RCC 7860 (cell line): ENCODE results near the gene PSIP1.
"Not testable (repeated sequence)": the region's sequence is repeated elsewhere in the genome, so short reads cannot be mapped to it uniquely, and the experiment has no call there.

Experiments
- DNase-seq: peaks from one replicate; pipeline ENCODE4 v3.0.0-alpha.2; 2015; ENCODE audit warnings: low spot score
- FAIRE-seq: peaks from 2 replicates; lab custom pipeline; 2012; peaks lifted over from hg19 to GRCh38; lab: Jason Lieb, UNC

The PSIP1 gene

GRCh38 chr9:15442264-15442663 is 68.5 kb downstream of the PSIP1 start:
- FAIRE-seq, DNase-seq: not testable (repeated sequence)

GRCh38 chr9:15441841-15442240 is 68.9 kb downstream of the PSIP1 start:
- not testable (repeated sequence) for DNase-seq, FAIRE-seq

DNA sequence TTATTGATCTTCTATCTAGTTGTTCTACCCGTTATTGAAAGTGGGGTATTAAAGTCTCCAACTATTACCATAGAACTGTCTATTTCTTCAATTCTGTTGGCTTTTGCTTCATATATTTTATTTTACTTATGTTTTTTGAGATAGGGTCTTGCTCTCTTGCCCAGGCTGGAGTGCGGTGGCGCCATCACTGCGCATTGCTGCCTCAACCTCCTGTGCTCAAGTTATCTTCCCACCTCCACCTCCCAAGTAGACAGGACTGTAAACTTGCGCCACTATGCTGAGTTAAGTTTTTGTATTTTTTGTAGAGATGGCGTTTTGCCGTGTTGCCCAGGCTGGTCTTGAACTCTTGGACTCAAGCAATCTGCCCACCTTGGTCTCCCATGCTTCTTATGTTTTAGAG is 71.9 kb downstream of the PSIP1 start:
- FAIRE-seq (no peak), DNase-seq (no peak)

GRCh38 chr9:15433661-15434060 is 77.1 kb downstream of the PSIP1 start:
- no peak for FAIRE-seq
- DNase-seq, result no peak

GRCh38 chr9:15433191-15433590 is 77.6 kb downstream of the PSIP1 start:
- FAIRE-seq, result no peak
- no peak for DNase-seq

DNA sequence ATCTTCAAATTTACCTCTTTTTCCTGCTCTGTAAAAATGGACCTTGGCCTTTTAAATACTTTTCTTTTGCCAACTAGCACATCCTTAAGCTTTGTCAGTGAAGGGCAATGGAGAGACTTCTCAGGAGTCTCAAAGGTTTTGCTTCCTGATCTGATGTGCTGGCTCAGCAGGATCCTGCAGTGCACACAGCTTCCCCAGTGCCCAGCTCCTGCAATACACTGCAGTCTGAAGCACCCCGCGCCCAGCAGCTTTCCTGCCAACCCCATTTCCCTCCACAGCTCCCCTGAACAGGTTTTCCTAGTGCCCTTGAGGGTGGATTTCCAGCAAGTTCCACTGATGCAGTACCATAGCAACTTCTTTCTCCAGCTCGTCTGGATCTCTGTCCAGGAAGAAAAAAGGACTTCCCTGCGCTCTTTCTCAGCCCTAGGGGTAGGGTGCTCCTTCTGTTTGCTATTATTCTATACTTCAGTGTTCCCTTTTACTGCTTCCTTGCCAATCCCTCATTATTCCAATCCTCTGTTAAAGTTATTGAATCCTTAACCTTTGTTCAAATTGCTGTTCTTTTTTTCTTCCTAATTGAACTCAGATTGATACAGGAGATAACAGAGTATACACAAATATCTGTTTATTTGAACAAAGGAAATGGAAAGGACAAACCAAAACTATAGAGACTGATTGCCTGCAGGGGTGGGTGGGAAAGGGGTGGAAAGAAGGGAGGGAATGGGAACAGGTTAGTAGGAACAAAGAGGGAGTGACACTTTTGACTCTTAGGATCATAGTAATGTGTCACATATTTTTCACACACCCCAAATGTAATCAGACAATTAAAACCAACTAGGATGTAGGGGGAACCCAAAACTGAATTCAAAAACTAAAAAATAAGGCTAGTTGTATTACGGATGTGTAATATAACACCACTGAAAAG is 79.6 kb downstream of the PSIP1 start:
- FAIRE-seq, result no peak
- no peak for DNase-seq

DNA sequence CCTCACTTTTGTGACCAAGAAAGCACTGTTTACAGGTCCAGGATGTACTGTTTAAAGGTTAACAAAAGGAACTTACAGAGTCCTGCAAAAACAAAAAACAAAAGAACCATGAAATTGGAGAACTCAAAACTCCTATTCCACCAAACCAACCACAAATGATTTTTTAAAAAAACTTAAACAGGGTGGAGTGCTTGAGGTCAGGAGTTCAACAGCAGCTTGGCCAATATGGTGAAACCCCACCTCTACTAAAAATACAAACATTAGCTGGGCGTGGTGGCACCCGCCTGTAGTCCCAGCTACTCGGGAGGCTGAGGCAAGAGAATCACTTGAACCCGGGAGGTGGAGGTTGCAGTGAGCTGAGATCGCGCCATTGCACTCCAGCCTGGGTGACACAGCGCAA is 83.1 kb downstream of the PSIP1 start:
- DNase-seq, FAIRE-seq: not testable (repeated sequence)

- DNase-seq (no peak), FAIRE-seq (no peak)
Measured at GRCh38 chr9:15426019-15426418, 84.8 kb downstream of the PSIP1 start.

GRCh38 chr9:15423231-15423985 is 87.4 kb downstream of the PSIP1 start:
- no peak for FAIRE-seq
- DNase-seq, result no peak

- FAIRE-seq (peak; percentile 57), DNase-seq (peak; percentile 86)
Measured at GRCh38 chr9:15422372-15423230, 88.2 kb downstream of the PSIP1 start, which contains the start of gene SNAPC3. SNAPC3 (plus strand) TSS chr9:15422876; CDS start chr9:15422880, 4 bp downstream.

- DNase-seq, result no peak
- no peak for FAIRE-seq
Measured at GRCh38 chr9:15421990-15422371, 88.8 kb downstream of the PSIP1 start.

- DNase-seq (no peak), FAIRE-seq (no peak)
Measured at GRCh38 chr9:15421532-15421931, 89.2 kb downstream of the PSIP1 start.

DNA sequence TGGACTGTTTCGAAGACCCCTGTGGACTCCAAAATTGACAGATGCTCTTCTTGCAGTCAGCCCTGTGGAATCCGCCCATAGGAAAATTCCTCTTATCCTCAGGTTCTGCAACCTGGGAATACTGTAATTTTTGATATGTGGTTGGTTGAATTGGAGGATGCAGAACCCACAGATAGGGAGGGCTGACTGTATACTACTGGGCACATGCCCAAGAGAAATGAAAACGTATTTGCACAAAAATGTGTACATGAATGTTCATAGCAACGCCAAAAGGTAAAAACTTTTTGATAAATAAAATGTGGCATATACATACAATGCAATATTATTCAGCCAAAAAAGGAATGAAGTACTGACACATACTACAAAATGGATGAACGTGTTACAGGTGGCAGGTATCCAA is 90.0 kb downstream of the PSIP1 start:
- FAIRE-seq (no peak), DNase-seq (no peak)

DNA sequence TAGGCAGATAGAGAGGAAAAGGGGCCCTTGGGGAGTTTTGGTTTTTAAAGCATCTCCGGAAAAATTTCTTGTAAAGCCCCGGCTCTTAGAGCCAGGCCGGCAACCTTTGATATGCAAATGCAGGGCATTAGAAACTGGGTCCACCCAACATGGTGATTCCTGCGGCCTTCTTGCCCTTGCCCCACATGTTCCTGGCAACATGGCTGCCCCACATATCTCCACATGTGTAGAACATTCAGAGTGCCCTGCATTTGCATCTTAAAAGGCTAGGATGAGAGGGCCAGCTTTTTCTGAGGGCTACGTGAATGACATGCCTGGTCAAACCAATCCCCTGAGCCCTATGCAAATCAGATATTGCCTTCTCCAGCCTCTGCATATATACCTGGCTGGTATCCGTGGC is 93.1 kb downstream of the PSIP1 start:
- no peak for DNase-seq
- FAIRE-seq, result no peak

GRCh38 chr9:15416880-15417279 is 93.9 kb downstream of the PSIP1 start:
- DNase-seq (no peak), FAIRE-seq (no peak)
